Stimulated activated CD8-positive, alpha-beta memory T cell treated with anti-CD3 and anti-CD28 coated beads, Interleukin-7, amount 100 ng/mL, for 1 hour (primary cell): Measurements from ENCODE around the gene FAM13C.
"Not testable (repeated sequence)": the region's sequence is repeated elsewhere in the genome, so short reads cannot be mapped to it uniquely, and the experiment has no call there.

Source experiments
- DNase-seq, 2 donors: peaks; one replicate each; pipeline ENCODE4 v3.0.0-alpha.2; 2020; ENCODE audit warnings: low read depth in 2 of 2

The FAM13C gene

GRCh38 chr10:59234816-59235429, 127.4 kb downstream of the FAM13C start:
- no peak for DNase-seq

DNA sequence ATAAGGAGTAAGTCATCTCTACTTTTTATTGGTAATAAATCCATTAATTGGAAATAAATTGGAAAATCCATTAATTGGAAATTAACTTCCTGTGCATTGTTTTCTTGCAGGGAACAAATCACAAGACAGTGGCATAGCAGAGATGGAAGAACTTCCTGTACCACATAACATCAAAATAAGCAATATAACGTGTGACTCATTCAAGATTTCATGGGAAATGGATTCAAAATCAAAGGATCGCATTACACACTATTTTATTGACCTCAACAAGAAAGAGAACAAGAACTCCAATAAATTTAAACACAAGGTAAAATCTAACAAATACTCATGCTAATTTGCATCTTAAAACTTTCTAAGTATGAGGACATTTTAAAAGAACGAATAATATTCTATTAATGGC, 128.2 kb downstream of the FAM13C start:
- DNase-seq = no peak

GRCh38 chr10:59229441-59229840, 132.9 kb downstream of the FAM13C start:
- no peak for DNase-seq

- DNase-seq = no peak
These were observed 135.1 kb downstream of the FAM13C start for GRCh38 chr10:59227136-59227673.

GRCh38 chr10:59225211-59225610, 137.1 kb downstream of the FAM13C start:
- no peak for DNase-seq

GRCh38 chr10:59223597-59223996, 138.8 kb downstream of the FAM13C start:
- DNase-seq = not testable (repeated sequence)

- DNase-seq = no peak
These were observed 139.6 kb downstream of the FAM13C start for GRCh38 chr10:59222788-59223187.

- no peak for DNase-seq
These were observed 146.0 kb downstream of the FAM13C start for GRCh38 chr10:59216178-59216869.

DNA sequence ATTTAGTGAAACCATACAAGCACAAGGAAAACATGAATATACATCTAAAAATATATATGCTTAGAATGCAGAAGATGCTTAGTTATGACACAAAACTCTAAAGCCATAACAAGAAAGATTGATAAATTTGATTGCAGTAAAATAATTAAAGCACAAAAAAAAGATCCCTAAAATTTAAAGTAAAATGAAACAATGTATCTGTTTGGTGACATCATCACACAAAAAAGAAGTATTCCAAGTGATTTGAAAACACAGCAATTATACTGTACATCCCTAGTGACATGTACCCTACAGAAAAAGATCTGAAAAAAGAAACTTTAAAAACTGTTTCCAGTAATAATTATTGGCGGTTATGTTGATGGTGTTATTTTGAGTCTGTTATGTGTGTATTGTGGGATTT, 148.2 kb downstream of the FAM13C start:
- DNase-seq = no peak

DNA sequence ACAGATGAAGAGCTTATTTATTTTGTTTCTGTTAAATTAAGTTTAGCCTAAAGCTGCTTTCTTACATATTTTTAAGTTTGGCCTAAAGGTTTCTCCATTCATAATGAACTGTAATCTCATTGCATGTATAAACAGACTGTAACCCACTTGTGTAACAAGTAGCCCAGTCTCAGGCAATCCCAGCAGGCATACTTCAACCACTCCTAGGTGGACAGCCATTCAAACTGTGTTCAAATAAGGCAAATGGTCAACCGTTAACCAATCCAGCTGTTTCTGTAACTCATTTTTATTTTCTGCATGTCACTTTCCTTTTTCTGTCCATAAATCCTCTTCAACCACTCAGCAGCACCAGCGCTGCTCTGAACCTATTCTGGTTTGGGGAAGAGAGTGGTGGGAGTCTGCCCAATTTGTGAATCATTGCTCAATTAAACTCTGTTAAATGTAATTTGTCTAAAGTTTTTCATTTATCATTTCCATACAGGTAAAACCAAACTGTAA, 150.0 kb downstream of the FAM13C start:
- no peak for DNase-seq

- DNase-seq = no peak
These were observed 156.1 kb downstream of the FAM13C start for GRCh38 chr10:59206204-59206720.
